OCI-LY7 (cell line): ENCODE results near the gene AAMDC.

Experiments used
- EZH2phosphoT487 ChIP-seq: fragments of 200-600 bp; sonication (generic); IDR thresholded peaks from 2 replicates; pipeline ENCODE4 v1.6.1; 2018; ENCODE audit warnings: low read depth, borderline replicate concordance, mild to moderate bottlenecking, mixed run types, antibody characterized with exemption, low read length, moderate library complexity, mixed read lengths
- TF ChIP-seq, protein P1 (sequence below): fragments of 200-600 bp; sonication (generic); conservative IDR thresholded peaks from 2 replicates; pipeline ENCODE4 v1.5.1; 2014; ENCODE audit warnings: mild to moderate bottlenecking, antibody characterized with exemption, low read length, moderate library complexity, mixed read lengths

DNA sequence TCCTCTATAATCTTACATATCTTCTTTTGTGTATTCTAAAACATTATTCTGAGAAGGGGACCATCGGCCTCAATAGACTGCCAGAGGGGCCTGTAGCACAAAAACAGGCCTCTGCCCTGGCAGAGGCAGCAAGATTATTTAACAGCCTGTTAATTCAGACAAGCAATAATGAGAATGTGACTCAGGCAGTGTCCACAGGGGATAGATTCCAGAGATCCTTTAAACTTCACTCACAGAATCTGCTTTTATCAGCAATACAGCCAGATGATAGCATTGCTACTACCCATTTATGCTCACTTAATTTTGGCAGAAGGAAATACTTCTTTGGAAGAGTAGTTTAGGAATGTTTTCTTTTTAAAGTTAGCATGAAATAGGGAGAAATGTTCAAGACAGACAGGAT is 44.9 kb downstream of the AAMDC start:
- TF ChIP-seq, protein P1, sequence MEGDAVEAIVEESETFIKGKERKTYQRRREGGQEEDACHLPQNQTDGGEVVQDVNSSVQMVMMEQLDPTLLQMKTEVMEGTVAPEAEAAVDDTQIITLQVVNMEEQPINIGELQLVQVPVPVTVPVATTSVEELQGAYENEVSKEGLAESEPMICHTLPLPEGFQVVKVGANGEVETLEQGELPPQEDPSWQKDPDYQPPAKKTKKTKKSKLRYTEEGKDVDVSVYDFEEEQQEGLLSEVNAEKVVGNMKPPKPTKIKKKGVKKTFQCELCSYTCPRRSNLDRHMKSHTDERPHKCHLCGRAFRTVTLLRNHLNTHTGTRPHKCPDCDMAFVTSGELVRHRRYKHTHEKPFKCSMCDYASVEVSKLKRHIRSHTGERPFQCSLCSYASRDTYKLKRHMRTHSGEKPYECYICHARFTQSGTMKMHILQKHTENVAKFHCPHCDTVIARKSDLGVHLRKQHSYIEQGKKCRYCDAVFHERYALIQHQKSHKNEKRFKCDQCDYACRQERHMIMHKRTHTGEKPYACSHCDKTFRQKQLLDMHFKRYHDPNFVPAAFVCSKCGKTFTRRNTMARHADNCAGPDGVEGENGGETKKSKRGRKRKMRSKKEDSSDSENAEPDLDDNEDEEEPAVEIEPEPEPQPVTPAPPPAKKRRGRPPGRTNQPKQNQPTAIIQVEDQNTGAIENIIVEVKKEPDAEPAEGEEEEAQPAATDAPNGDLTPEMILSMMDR = no peak
- TF ChIP-seq EZH2phosphoT487 = no peak
